ENCODE data around the gene SYNJ2.

The SYNJ2 gene

GRCh38 chr6:158041370-158041769, 59.7 kb downstream of the SYNJ2 start:
- DNase-seq (ENCODE audit: extremely low read depth, insufficient read length): no peak
- H3K27me3 ChIP-seq (replicated peaks; ENCODE audit: control insufficient read depth, insufficient read depth, low read length): no peaks in the 10 kb centered on the region
- no peak overlapping the region for H3K4me3 ChIP-seq (replicated peaks; ENCODE audit: low read depth, low read length)
- no peak for TF ChIP-seq CTCF (IDR thresholded peaks at IDR 0.05; ENCODE audit: insufficient read depth, low read length, poor library complexity, severe bottlenecking)
- H3K36me3 ChIP-seq (ENCODE audit: control insufficient read depth, insufficient read depth, low read length): peaks cover 7% of the 10 kb centered on the region

- Histone ChIP-seq H3K36me3 (ENCODE audit: control insufficient read depth, insufficient read depth, low read length) (peaks cover 7% of the 10 kb centered on the region), H3K4me3 (replicated peaks; ENCODE audit: low read depth, low read length) (no peak overlapping the region), H3K27me3 (replicated peaks; ENCODE audit: control insufficient read depth, insufficient read depth, low read length) (no peaks in the 10 kb centered on the region)
- no peak for TF ChIP-seq CTCF (IDR thresholded peaks at IDR 0.05; ENCODE audit: insufficient read depth, low read length, poor library complexity, severe bottlenecking)
- DNase-seq (ENCODE audit: extremely low read depth, insufficient read length): no peak
Observed at GRCh38 chr6:158041788-158042187, 60.1 kb downstream of the SYNJ2 start.

- H3K4me3 ChIP-seq (replicated peaks; ENCODE audit: low read depth, low read length): no peak overlapping the region
- no peaks in the 10 kb centered on the region for H3K27me3 ChIP-seq (replicated peaks; ENCODE audit: control insufficient read depth, insufficient read depth, low read length)
- no peak for DNase-seq (ENCODE audit: extremely low read depth, insufficient read length)
- TF ChIP-seq CTCF (IDR thresholded peaks at IDR 0.05; ENCODE audit: insufficient read depth, low read length, poor library complexity, severe bottlenecking): no peak
- H3K36me3 ChIP-seq (ENCODE audit: control insufficient read depth, insufficient read depth, low read length): peaks cover 7% of the 10 kb centered on the region
Observed at GRCh38 chr6:158042245-158042798, 60.7 kb downstream of the SYNJ2 start.

- peaks cover 7% of the 10 kb centered on the region for H3K36me3 ChIP-seq (ENCODE audit: control insufficient read depth, insufficient read depth, low read length)
- H3K27me3 ChIP-seq (replicated peaks; ENCODE audit: control insufficient read depth, insufficient read depth, low read length): no peaks in the 10 kb centered on the region
- no peak overlapping the region for H3K4me3 ChIP-seq (replicated peaks; ENCODE audit: low read depth, low read length)
- no peak for DNase-seq (ENCODE audit: extremely low read depth, insufficient read length)
- TF ChIP-seq CTCF (IDR thresholded peaks at IDR 0.05; ENCODE audit: insufficient read depth, low read length, poor library complexity, severe bottlenecking): no peak
Observed at GRCh38 chr6:158043008-158043407, 61.3 kb downstream of the SYNJ2 start.

GRCh38 chr6:158043586-158044524, 62.2 kb downstream of the SYNJ2 start:
- no peaks in the 10 kb centered on the region for H3K27me3 ChIP-seq (replicated peaks; ENCODE audit: control insufficient read depth, insufficient read depth, low read length)
- TF ChIP-seq CTCF (IDR thresholded peaks at IDR 0.05; ENCODE audit: insufficient read depth, low read length, poor library complexity, severe bottlenecking): no peak
- no peak for DNase-seq (ENCODE audit: extremely low read depth, insufficient read length)
- H3K36me3 ChIP-seq (ENCODE audit: control insufficient read depth, insufficient read depth, low read length): peaks cover 7% of the 10 kb centered on the region
- H3K4me3 ChIP-seq (replicated peaks; ENCODE audit: low read depth, low read length): no peak overlapping the region

Measured in GM06990 (cell line).